Keratinocyte (primary cell): ENCODE results near the gene RAB11FIP2. TPM values are rescaled to one million over a fixed set of nuclear protein-coding genes. Genes with fewer than 3 reads are reported as not detected.

Source experiments
- DNase-seq: peaks from one replicate; pipeline ENCODE4 v3.0.0-alpha.2; 2011; ENCODE audit warnings: low read depth, missing footprints, low spot score
- FAIRE-seq: peaks from 2 replicates; lab custom pipeline; 2011; peaks lifted over from hg19 to GRCh38; lab: Jason Lieb, UNC
- H2AFZ ChIP-seq: 2 replicates; pipeline ENCODE4 v1.6.0; 2012; ENCODE audit warnings: low read length, control low read depth, inconsistent platforms; ENCODE audit not compliant: control insufficient read depth
- H3K27ac ChIP-seq: 2 replicates; pipeline ENCODE4 v1.5.1; 2011; ENCODE audit warnings: low read length; ENCODE audit not compliant: control insufficient read depth, insufficient read depth
- H3K27me3 ChIP-seq: 3 replicates; pipeline ENCODE4 v1.6.0; 2011; ENCODE audit warnings: low read length; ENCODE audit not compliant: control insufficient read depth, insufficient read depth; ENCODE audit errors: extremely low read depth
- H3K36me3 ChIP-seq, 2 experiments: 2 replicates in 1 of 2; 3 replicates in 1 of 2; pipeline ENCODE4 v1.5.1; 2011; ENCODE audit warnings: low read length in 2 of 2, mild to moderate bottlenecking in 1 of 2; ENCODE audit not compliant: control insufficient read depth in 2 of 2, insufficient read depth in 2 of 2; ENCODE audit errors: extremely low read depth in 1 of 2
- H3K4me1 ChIP-seq: 3 replicates; pipeline ENCODE4 v1.5.1; 2011; ENCODE audit warnings: low read length; ENCODE audit not compliant: control insufficient read depth, insufficient read depth; ENCODE audit errors: extremely low read depth
- H3K4me2 ChIP-seq: 3 replicates; pipeline ENCODE4 v1.6.0; 2011; ENCODE audit warnings: low read depth, low read length; ENCODE audit not compliant: control insufficient read depth, insufficient read depth; ENCODE audit errors: extremely low read depth
- H3K4me3 ChIP-seq, 3 experiments: fragments of 200-600 bp in 1 of 3; sonication (generic) in 1 of 3; 2 replicates in 2 of 3; 3 replicates in 1 of 3; pipeline ENCODE4 v1.5.1; 2011 to 2016; ENCODE audit warnings: low read length in 3 of 3, mild to moderate bottlenecking in 3 of 3, control low read depth in 2 of 3, inconsistent platforms in 1 of 3, low read depth in 1 of 3, mixed read lengths in 1 of 3, mixed run types in 1 of 3, moderate library complexity in 1 of 3; ENCODE audit not compliant: control insufficient read depth in 2 of 3, insufficient read depth in 2 of 3; ENCODE audit errors: extremely low read depth in 1 of 3
- H3K79me2 ChIP-seq: 2 replicates; pipeline ENCODE4 v1.6.0; 2012; ENCODE audit warnings: low read length; ENCODE audit not compliant: control insufficient read depth, insufficient read depth
- H3K9ac ChIP-seq: 3 replicates; pipeline ENCODE4 v1.6.0; 2011; ENCODE audit warnings: low read length; ENCODE audit not compliant: control insufficient read depth, insufficient read depth; ENCODE audit errors: extremely low read depth
- H3K9me1 ChIP-seq: 3 replicates; pipeline ENCODE4 v1.6.0; 2011; ENCODE audit warnings: low read length; ENCODE audit not compliant: control insufficient read depth, insufficient read depth; ENCODE audit errors: extremely low read depth
- H3K9me3 ChIP-seq: 2 replicates; pipeline ENCODE4 v1.5.1; 2012; ENCODE audit warnings: low read depth, low read length; ENCODE audit not compliant: control insufficient read depth
- H4K20me1 ChIP-seq: 3 replicates; pipeline ENCODE4 v1.6.0; 2011; ENCODE audit warnings: low read length; ENCODE audit not compliant: control insufficient read depth, insufficient read depth; ENCODE audit errors: extremely low read depth
- EZH2 ChIP-seq: IDR thresholded peaks from one replicate; pipeline ENCODE4 v1.6.1; 2012; ENCODE audit warnings: inconsistent platforms, mild to moderate bottlenecking, low read length, moderate library complexity
- dilution Hi-C: fragments of 300-500 bp; cut with MboI; formaldehyde crosslinking; loops from one replicate; pipeline ENCODE4 v1.7.0; 2020; ENCODE audit warnings: low sequenced_read_pairs; ENCODE audit not compliant: extremely low pct_ligation_motif_present
- polyA plus RNA-seq, 5 experiments: library from polyadenylated mRNA; depleted of rRNA in 3 of 5; stranded (reverse) in 3 of 5; stranded (forward) in 1 of 5; unstranded in 1 of 5; fragments of >200 nt; gene quantifications; 1 replicate in 1 of 5; 2 replicates in 3 of 5; 3 replicates in 1 of 5; pipeline versions ENCODE4 v1.2.1 to v1.2.3, GENCODE V29; 2011 to 2012; ENCODE audit warnings: missing spikeins in 2 of 5, low read depth in 1 of 5, low replicate concordance in 1 of 5
- TF ChIP-seq, protein P1 (sequence below), 3 experiments: IDR thresholded peaks in 1 of 3; conservative IDR thresholded peaks in 1 of 3; optimal IDR thresholded peaks in 1 of 3; 2 replicates in 2 of 3; 3 replicates in 1 of 3; pipeline versions ENCODE3 to v1.5.1; 2011; ENCODE audit warnings: low read length in 3 of 3, mild to moderate bottlenecking in 3 of 3, moderate library complexity in 2 of 3, control low read depth in 1 of 3, inconsistent platforms in 1 of 3; ENCODE audit not compliant: insufficient read depth in 2 of 3; ENCODE audit errors: extremely low read depth in 1 of 3

The RAB11FIP2 gene
- polyA plus RNA-seq, 1 donor (not counting 4 experiments of a cell fraction or from before 2014, with no cell fraction given) = 6.1 TPM

DNA sequence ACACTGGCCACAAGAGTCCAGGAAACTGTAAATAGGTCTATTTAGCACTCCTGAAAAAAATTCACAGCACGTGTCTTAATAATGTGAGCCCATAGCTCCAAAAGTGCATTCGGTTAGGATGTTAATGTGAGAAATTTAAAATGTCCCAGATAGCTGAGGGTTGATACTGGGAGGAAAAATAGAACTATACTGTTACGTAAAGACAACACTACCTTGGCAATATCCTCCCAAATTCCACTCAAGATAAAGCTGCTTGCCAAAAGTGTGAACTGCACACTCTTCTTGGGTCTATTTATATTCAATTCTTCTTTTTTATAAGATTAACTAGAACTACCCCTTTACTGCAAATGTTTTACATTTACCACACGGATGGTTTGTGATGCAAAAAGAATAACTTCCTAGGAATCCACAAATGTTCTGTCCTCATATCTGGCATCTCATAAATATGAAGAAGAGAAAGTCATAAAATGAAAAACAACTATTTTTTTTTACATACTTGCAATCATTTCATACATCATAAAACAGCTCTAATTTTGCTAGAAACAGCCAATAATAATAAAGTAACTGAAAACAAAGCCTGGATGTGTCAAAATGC lies 10.4 kb downstream of the RAB11FIP2 start:
- TF ChIP-seq, protein P1, sequence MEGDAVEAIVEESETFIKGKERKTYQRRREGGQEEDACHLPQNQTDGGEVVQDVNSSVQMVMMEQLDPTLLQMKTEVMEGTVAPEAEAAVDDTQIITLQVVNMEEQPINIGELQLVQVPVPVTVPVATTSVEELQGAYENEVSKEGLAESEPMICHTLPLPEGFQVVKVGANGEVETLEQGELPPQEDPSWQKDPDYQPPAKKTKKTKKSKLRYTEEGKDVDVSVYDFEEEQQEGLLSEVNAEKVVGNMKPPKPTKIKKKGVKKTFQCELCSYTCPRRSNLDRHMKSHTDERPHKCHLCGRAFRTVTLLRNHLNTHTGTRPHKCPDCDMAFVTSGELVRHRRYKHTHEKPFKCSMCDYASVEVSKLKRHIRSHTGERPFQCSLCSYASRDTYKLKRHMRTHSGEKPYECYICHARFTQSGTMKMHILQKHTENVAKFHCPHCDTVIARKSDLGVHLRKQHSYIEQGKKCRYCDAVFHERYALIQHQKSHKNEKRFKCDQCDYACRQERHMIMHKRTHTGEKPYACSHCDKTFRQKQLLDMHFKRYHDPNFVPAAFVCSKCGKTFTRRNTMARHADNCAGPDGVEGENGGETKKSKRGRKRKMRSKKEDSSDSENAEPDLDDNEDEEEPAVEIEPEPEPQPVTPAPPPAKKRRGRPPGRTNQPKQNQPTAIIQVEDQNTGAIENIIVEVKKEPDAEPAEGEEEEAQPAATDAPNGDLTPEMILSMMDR (optimal IDR thresholded peaks at IDR 0.05 in 1 of 3, IDR thresholded peaks at IDR 0.05 in 1 of 3, conservative IDR thresholded peaks at IDR 0.05 in 1 of 3; ENCODE audit: extremely low read depth in 1 of 3, insufficient read depth in 2 of 3, low read length in 3 of 3) = no peak
- TF ChIP-seq EZH2 = no peak
- Histone ChIP-seq H3K4me3 (no peak overlapping the region), H4K20me1 (no peaks in the 10 kb centered on the region), H3K36me3 (peaks cover 0 to 2% of the 10 kb centered on the region in 2 experiments), H2AFZ (no peak overlapping the region), H3K4me1 (peaks cover 3% of the 10 kb centered on the region), H3K79me2 (no peaks in the 10 kb centered on the region), H3K27ac (no peak overlapping the region), H3K9ac (no peak overlapping the region), H3K4me2 (no peak overlapping the region), H3K9me1 (no peaks in the 10 kb centered on the region), H3K27me3 (no peaks in the 10 kb centered on the region), H3K9me3 (no peaks in the 10 kb centered on the region)
- DNase-seq (no peak), FAIRE-seq (no peak)
- dilution Hi-C loops = no loop called here

DNA sequence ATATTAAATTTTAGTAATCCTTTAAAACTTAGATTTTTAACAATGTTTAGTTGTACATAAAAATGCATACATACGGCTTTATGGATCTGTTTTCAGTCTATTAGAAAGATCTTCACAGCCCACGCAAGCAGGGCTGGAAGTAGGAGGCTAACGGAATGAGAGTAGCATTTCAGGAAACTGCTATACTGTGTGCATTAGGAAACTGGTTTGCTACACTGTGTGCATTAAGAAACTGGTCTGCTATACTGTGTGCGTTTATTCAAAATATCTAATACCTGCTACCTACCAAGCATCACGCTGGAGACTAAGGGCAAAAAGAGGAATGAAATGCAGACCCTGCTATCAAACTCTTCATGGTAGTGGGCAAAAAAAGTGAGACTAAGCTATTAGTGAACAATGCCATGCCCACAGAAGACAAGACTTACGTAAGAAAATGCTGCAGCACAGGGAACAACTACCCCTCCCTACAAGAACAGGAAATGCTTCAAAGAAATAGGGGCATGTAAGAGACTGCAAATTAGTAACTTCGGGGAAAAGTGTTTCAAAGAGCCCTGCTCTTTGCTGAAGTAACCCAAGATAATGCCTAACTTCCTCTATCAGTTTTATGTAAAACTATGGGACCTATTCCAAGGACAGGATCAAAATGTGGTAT lies 11.3 kb downstream of the RAB11FIP2 start:
- H3K27me3 ChIP-seq = no peaks in the 10 kb centered on the region

More for the DNA sequence above, 11.3 kb downstream of the RAB11FIP2 start:
- FAIRE-seq = no peak
- Histone ChIP-seq H3K27ac (no peak overlapping the region), H3K4me3 (no peak overlapping the region), H3K9ac (no peak overlapping the region), H3K36me3 (peaks cover 0 to 2% of the 10 kb centered on the region in 2 experiments), H2AFZ (no peak overlapping the region), H4K20me1 (no peaks in the 10 kb centered on the region), H3K9me1 (no peaks in the 10 kb centered on the region), H3K9me3 (no peaks in the 10 kb centered on the region), H3K4me1 (peaks cover 8% of the 10 kb centered on the region), H3K79me2 (no peaks in the 10 kb centered on the region), H3K4me2 (no peak overlapping the region)
- dilution Hi-C loops = no loop called here
- DNase-seq = no peak
- TF ChIP-seq, protein P1 (optimal IDR thresholded peaks at IDR 0.05 in 1 of 3, IDR thresholded peaks at IDR 0.05 in 1 of 3, conservative IDR thresholded peaks at IDR 0.05 in 1 of 3; ENCODE audit: extremely low read depth in 1 of 3, insufficient read depth in 2 of 3, low read length in 3 of 3) = no peak
- no peak for TF ChIP-seq EZH2
